D721Med (cell line): ENCODE measurements around the gene FYN.

Source experiments
- DNase-seq: peaks from one replicate; pipeline ENCODE4 v3.0.0; 2011; ENCODE audit warnings: low spot score; ENCODE audit not compliant: insufficient read length
- FAIRE-seq: peaks from 2 replicates; lab custom pipeline; 2011; peaks lifted over from hg19 to GRCh38; lab: Jason Lieb, UNC
- TF ChIP-seq, protein P1 (sequence below): IDR thresholded peaks from 2 replicates; pipeline ENCODE4 v1.5.1; 2012; ENCODE audit warnings: mild to moderate bottlenecking, control low read depth; ENCODE audit not compliant: insufficient read depth; ENCODE audit errors: missing control alignments

The FYN gene

DNA sequence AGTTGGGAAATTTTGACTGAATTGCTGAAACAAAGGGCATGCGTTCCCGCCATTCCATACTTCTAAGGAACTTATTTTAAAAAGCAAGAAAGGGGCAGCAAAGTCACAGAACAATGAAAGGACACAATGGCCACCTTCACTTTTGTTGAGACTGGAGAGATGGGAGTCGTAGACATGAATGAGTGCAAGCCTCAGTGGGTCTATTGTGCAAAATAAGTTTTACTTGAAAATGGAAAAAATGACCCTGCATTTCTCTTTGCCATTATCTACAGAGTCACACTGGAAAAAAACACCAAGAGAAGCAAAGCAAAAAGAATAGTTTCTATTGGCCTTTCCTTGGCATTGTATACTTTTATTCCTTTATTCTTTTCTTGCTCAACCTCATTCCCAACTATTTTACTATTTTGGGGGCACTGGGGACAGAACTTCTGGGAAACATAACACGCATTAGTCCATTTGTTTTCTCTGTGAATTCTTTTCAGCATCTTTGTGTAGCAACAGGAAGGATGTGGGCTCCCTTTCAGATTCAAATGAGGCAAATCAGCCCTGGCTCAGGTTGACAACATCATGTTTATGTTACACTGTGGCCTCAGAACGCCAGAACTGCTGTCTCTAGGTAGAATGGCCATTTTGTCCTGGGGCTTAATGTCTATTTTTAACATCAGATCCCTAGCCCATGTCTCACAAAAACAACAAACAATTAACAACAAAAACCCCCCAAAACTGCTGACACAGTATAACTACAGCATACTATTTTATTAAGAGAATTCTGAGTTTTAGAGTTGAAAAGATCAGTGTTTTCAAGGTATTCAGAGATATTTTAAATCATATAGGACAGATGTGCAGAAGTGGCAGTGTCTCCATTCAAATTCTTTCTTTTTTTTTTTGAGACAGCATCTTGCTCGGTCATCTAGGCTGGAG, 122.2 kb downstream of the FYN start:
- DNase-seq (no peak), FAIRE-seq (no peak)
- TF ChIP-seq, protein P1, sequence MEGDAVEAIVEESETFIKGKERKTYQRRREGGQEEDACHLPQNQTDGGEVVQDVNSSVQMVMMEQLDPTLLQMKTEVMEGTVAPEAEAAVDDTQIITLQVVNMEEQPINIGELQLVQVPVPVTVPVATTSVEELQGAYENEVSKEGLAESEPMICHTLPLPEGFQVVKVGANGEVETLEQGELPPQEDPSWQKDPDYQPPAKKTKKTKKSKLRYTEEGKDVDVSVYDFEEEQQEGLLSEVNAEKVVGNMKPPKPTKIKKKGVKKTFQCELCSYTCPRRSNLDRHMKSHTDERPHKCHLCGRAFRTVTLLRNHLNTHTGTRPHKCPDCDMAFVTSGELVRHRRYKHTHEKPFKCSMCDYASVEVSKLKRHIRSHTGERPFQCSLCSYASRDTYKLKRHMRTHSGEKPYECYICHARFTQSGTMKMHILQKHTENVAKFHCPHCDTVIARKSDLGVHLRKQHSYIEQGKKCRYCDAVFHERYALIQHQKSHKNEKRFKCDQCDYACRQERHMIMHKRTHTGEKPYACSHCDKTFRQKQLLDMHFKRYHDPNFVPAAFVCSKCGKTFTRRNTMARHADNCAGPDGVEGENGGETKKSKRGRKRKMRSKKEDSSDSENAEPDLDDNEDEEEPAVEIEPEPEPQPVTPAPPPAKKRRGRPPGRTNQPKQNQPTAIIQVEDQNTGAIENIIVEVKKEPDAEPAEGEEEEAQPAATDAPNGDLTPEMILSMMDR, result no peak

DNA sequence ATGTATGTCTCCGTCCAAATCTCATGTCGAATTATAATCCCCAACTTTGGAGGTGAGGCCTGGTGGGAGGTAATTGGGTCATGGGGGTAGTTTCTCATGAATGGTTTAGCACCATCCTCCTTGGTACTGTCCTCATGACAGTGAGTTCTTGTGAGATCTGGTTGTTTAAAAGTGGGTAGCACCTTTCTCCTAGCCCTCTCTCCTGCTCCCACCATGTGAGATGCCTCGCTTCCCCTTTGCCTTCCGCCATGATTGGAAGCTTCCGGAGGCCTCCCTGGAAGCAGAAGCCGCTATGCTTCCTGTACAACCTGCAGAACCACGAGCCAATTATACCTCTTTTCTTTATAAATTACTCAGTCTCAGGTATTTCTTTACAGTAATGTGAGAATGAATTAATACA, 123.1 kb downstream of the FYN start:
- DNase-seq (no peak), FAIRE-seq (no peak)
- TF ChIP-seq, protein P1, result no peak

DNA sequence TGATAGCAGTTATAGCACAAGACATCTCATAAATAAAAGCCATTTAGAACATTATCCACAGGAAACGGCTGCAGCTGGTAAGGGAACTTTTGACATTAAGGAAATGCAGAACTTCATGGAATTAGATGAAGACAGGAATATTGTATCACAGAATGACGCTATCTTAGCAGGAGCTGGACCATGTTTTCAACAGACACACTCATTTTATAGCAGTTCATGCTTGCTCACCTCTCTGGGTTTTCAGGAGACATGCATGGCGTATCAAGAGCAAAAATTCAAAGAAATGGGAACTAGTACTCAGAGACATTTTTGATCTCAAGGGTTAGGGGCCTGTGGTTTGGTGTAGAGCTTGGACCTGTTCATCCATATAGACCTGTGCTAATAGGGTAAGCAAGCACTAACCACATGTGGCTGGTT, 125.0 kb downstream of the FYN start:
- FAIRE-seq (no peak), DNase-seq (no peak)
- TF ChIP-seq, protein P1, result no peak

DNA sequence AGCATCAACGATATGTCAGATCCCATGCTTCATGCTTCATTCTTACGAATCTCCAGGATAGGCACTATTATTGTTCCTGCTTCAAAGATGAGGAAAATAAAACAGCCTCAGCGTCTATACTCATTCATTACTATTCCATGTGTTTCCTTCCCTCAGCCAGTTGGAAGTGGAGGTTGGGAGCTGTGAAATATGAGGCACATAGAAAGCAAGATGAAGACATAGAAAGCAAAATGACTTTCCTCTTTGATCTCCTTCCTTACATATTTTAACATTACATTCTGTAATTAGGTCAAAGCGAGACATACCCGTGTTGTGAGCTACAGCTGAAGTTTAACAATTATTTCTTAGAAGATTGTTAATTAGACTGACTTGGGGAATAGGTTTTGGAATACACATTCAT, 125.4 kb downstream of the FYN start:
- TF ChIP-seq, protein P1, result no peak
- FAIRE-seq (no peak), DNase-seq (no peak)

DNA sequence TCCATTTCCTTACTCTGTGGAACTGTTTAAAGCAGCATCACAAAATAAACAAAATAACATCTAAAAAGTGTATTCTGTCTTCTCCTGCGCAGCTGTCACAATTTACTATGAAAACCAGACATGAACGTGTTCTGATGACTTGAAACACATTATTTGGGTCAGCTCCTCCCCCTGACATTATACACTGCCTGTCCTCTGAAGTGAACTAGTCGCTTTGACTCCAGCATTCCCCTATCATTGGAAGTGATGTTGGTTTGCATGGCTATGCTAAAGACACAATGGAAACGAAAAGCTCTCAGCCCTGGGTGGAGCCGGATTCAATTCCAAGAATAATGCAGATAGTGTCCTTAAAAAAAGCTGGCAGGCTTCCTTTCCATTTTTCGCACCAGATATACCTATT, 125.9 kb downstream of the FYN start:
- TF ChIP-seq, protein P1, result no peak
- FAIRE-seq, result no peak
- DNase-seq, result no peak

DNA sequence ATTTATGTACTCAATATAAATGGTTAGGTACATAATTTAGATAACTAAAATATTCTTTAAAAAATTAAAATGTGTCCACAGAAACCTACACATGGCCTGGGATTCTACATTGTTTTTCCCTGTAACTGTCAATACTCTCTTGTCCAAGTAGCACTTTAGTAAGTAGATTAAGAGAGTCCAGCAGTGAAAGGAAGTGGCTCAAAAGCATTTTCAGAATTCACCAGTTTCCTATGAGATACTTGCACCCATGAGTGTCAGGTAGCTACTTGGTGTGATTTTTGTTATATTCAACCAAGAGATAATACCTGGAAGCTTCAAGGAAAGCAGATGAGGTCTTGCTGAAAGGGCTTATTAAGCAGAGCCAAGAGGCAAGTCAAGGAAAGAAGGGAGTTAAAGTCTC, 126.3 kb downstream of the FYN start:
- DNase-seq, result no peak

More for the DNA sequence above, 126.3 kb downstream of the FYN start:
- no peak for FAIRE-seq
- TF ChIP-seq, protein P1, result no peak
